GM21529 (cell line): Measurements from ENCODE around the gene PARD3B.

Source experiments
- ATAC-seq: cut with Tn5 transposase; IDR thresholded peaks from one replicate; pipeline ENCODE4 v1.9.1; 2021; ENCODE audit not compliant: unreplicated experiment

PARD3B gene

DNA sequence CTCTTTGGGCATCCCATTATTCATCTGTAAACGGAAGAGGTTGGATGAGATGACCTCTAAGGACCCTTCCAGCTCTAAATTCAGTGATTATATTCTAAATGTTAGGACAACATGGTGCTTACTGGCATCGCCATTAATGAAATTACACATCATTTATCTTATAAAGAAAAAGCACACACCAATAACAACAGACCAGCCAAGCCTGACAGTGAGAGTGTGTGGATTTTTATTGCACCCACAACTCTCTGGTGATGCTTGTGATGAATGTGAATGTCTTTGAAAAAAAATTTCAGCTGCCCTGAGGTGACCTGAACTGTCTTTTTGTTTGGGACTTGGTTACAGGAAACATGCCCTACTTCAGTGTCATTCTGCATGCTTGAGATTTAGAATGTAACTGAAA lies 623.7 kb downstream of the PARD3B start:
- no peak for ATAC-seq

DNA sequence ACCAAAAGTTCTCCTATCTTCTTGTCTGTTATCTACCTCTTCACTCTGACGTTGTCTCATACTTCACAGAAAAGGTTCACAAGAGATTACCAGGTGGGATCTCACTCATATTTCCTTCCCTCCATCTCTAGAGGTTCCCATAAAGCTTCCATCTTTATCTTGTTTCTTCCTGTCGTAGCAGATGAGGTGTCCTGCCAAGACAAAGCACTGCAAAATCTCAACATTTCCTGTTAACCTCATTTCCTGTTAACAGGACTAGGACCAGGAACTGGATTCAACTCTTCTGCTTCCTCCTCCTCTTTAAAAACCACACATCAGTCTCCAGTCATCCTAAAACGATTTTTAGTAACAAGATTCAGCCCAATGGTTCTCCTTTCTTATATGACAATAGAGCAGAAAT lies 624.2 kb downstream of the PARD3B start:
- no peak for ATAC-seq

DNA sequence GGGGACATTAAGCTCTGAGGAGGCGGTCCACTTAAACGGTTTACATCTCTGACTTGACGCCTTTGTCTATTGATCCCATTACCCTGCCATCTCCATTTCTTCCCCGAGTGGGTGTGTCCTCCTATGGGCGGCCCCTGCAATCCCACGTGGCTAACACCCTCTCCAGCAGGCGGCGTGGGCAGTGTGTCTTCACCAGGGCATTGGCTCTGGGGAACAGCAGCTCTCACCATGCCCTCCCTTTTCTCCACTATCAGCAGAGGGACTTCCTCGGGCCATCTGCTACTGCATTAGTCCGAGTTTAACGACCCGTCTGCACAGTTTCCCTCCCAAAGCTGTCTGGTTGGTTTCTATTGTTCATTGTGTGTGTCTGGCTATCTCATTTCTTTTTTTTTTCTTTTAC lies 625.1 kb downstream of the PARD3B start:
- ATAC-seq, result no peak

DNA sequence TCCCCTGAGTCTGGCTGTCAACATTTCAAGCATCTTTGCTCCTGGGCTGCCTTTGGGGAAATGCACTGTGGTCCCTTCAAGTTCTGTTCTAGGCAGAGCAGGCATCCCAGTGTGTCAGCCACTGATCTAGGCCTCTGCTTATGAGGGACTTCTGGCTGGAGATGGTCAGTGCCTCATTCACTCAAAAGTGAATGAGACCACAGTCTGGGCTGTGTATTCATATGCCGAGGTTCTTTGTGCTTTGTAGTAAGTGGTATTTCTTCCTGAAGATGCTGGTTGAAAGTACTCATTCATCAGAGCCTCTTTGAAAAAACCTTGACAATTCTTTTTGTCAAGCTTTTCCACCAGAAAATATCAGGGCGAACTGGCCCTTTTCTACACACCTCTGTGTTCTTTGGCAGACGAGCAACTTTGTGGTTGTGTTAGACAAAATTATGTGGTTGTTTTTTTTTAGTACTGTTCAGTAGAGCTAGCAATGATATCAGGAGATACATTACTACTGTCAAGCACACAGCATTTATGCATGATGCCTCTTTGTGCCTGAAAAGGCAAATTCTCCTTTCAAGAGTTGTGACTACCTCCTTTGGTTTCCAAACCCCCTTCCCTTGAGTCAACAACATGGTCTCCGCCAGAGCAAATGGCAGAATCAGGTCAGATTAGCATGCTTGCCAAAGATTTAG lies 626.1 kb downstream of the PARD3B start:
- no peak for ATAC-seq

DNA sequence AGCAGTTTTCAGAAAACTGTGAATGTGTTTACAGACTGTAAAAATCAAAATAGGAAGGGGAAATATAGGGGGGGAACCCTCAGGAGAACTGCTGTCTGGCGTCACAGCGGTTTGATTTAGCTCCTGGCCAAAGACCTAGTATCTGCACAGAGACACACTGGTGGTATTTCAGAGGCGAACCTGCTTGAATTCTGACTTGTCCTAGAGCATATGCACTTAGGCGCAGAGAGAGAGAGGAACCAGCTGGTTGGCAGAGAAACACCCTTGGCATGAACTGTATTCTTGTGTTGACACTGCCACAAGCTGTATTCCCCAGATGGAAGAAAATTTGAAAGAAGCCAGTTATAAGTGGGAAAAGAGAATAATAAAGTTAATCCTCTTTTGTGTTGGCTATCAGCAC lies 630.6 kb downstream of the PARD3B start:
- no peak for ATAC-seq

DNA sequence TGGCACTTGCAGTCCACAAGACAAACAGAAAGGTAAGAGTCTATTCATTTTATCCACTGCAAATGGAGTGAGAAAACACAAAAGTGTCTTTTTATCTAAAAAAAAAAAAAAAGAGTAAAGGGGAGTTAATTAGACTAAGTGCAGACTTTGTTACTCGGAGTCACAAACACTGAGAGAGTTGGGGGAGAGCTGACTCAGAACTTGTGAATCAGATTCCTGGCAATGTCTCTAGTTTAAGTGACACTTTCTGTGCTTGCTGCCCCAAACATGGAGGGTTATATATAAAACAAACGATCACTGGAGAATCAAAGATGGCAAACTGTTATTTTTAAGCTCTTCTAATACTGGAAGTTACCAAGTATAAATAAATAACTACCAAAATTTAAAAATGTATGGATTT lies 631.3 kb downstream of the PARD3B start:
- ATAC-seq, result no peak

DNA sequence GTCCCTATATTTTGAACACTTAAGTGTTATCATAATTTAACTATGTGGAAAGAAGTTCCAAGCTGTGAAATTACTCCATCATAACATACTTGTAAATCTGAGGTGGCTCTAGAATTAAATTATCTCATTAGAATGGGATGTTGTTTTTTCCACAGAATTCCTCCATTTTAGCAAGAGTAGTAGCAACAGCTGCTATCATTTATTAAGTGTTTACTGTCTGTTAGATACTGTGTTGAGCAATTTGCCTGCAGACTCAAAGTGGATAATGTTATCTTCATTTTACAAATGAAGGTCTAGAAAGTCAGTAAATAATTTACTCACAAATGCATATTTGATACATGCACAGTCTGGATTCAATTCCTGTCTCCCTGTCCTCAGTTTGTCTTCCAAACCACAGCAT lies 632.3 kb downstream of the PARD3B start:
- no peak for ATAC-seq

DNA sequence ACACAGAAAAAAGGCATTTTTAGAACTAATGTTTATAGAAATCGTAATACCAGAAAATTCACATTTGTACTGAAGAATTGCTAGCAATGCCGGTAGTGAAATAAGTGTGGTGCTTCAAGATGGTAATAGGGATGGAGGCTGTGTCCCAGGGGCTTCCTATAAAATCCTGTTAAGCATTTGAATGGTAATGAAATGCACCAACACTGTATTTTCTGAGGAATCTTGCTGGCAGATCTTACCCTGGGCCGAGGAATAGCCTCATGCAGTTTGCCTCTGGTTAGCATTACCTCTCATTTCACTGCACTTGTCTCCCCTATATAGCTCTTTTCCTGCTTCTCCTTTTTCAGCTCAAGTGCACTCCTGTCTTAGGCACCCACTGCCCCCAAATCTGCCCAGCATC lies 635.5 kb downstream of the PARD3B start:
- ATAC-seq, result no peak

DNA sequence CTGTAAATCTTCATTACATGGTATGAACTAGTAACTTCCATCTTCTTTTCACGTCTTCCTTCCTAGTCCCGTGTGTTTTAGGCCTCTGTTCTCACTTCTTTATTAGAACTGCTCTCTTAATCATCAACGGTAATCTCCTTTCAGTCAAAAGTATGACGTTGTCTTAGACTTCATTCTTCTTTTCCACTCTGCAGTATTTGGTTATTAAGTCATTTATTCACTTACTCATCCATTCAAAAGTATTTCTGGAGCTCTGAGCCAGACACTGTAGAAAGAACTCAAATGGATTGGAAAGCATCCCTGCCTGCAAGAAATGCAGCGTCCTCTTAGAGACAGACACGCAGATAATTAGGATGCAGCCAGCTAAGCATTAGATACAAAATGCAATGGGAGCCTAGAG lies 642.5 kb downstream of the PARD3B start:
- no peak for ATAC-seq

DNA sequence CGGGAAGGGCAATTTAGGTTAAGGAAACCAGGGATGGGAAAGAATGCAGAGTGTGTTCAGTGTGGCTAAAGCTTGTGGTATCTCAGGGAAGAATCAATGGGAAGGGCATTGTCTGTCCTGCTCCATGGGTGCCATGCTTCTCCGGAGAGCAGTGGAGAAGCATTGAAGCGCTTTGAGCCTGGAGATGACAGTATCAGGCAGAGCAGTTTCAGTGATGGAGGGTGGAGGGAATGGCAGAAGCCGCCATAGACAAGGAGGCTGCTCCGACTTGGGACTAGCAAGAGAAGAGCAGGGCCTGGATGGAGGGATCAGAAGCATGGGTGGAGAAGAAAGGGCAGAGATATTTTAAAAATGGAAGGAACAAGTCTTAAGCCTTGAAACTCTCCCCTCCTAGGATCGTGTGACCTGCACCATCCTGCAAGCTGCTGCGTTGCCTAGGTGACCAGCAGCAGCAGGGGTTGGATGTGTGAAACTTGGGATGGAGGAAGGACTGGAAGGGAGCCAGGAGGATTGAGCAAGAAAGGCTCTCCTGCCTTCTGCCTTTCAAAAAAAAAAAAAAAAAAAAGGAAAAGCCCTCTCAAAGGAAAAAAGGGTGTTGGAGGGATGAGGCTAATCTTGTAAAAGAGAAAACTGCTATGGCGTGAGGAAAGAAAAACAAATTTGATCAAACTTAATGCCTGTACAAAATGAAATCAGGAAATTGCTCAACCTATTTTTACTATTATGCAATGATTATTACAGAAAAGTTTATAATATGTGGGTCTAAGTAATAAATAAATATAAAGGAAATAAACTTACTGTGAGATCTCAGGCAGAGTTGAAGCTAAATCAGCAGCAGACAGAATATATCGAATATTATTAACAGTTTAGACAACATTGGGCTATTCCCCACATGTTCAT lies 643.2 kb downstream of the PARD3B start:
- no peak for ATAC-seq

DNA sequence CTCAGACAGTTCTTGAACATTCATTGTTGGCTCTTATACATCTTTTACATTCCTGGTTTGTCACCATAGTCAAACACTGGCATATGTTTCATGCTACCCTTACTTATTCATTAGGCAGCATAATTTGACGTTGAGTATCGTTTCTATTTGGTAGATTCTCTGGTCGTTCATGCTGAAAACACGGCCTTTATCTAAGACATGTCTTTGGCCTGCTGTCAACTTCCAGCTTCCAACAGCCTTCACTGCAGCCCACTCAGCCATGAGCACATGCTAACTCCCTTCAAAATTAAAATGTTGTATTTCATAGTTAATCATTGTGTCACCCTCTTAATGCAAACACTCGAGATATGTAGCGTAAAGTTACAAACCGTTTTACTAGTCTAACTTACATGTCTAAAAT lies 644.0 kb downstream of the PARD3B start:
- no peak for ATAC-seq

DNA sequence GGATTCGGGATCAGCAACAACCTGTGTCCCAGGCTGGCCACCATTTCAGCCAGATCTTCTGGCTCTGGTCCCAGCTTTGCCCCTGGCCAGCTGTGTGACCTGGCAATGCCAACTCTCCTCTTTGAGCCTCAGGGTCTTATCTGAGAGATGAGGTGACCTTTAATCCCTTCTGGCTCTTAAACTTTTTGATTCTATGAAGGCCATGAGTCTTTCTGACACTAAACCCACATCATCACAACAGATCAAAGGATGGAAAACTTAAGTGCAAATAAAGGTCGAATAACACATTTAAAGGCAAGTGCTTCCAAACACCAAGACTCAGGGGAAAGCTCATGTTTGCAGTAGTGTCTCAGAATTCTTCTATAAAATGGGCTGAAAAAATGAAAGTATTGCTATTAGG lies 645.3 kb downstream of the PARD3B start:
- no peak for ATAC-seq

DNA sequence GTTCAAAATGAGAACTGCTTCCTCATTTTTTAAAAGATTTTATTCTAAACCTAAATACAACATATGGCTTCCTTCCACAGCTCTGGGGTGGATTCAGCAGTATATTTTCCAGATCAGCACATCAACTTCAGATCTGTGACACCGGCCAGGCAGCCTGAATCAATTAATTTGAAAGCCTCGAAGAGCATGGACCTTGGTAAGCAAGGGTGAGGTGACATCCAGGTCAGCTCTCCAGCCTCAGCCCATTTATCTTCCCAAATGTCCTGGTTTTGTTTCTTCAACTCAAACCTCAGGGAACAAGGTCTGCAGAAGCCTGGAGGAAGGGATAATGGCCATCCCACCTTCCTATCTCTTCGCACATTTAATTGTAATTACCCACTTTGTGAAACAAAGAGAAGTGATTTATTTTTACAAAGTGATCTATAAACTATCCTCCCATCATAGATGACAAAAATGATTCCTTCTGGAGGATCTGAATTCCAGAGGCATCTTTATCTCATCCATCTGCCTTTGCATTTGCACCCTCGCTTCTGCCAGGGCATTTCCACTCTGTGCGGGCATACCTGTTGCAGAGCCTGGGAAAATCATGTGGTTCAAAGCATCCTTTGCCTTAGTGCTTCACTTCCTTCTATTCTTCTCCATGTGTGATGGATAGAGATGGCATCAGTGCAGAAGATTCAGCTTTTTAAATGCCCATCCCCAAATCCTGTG lies 648.0 kb downstream of the PARD3B start:
- no peak for ATAC-seq

DNA sequence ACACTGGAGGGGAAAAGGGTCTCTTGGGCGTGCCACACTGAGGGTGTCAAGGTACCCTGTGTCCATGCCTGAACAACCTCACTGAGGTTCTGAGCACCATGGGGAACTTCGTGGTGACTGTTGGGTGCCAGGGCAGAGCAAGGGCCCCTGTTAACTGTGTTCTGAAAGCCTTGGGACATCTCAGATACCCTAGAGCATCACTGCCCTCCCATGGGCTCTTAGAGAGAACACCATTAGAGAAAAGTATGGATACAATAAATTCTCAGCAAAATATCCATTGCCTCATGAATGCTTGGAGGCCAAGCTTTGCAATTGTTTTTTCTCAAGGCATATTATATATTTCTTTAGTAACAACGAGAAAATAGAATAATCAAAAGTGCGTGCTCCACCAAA lies 648.6 kb downstream of the PARD3B start:
- ATAC-seq, result no peak

DNA sequence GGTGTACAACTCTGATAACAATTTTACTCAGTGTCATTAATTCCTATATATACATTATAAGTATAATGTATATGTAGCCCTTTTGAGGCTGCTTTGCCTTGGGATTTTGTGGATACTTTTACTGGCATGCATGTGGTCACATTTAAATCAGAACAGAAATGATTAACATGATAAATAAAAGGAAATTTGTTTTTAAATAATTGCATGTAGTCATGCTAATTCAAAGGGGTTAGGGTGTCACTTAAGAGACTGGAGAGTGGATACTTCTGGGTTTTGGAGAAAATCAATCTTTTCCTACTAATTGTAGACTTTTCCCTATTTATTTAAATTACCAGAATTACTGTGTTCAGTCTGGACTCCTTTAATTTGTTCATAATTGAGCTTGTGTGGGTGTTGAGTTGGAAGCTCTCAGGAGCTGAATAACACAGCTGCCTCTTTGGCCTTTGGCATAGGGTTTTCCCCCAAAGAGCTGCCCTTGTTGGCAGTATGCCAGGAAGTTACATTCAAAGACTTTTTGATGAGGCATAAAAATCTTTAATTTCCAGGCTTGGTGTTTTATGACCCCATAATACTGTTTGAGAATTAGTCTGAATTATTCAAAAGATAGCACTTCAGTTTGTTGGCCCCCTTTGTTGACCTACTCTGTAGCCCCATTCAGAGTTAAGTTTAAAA lies 652.3 kb downstream of the PARD3B start:
- ATAC-seq, result no peak

DNA sequence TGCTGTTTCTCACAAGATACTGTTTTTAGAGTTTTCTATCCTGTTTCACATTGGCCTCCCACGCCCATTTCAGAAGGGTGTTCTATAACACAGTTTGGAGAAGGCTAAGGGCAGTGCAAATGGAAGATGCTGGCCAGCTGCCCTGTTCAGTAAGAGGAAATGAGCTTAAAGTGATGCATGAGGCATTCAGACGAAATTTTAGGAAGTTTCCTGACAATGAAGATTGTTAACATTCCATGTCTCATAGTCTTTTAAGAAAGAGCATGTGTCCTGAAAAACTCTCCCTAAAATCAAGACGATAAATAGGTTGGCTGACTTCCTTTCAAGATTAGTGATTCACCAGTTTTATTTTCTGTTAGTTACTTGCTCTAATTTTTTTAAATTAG lies 652.9 kb downstream of the PARD3B start:
- no peak for ATAC-seq

DNA sequence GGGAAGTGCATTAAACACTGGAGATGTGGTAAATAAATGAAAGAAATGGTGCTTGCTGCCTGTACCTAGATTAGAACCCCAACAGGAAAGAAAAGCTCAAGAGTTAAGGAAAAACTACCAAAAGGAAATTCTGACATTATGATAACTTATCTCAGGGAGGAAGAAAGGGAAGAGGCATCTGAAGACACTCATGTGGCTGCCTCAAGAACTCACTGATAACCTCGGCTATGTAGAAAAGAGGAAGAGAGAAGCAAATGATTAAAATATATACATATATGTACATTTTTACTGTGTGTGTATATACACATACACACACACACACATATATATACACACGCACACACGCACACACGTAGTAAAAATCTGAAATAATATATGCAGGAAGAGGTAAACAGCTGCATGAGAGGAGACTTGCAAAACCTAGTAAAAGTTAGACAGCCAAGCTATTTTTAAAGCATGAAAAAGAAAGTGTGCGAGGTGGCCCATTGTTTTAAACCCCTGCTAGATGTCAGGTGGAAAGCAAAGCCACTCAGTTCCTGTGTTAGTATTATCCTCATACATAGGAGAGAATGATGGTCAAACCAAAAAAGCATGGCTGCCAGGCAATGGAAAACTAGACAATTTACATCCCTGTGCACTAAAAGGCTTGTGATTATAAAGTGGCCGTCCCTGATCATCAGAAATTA lies 654.0 kb downstream of the PARD3B start:
- ATAC-seq, result no peak

DNA sequence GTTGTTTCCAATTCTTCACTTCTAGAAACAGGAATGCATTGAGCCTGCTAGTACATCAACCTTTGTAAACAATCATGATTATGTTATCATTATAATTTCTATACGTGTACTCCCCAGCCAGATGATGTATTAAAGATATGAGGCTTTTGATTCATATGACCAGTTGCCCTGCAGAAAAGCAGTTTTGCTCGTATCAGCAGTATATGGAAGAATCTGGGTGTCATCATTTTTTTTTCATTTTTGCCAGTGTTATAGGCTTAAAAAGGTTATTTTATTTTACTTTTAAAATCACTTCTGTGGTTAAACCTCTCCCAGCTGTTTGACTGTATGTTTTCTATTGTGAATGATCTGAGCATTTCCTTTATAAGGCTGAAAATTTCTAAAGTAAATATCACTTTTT lies 665.2 kb downstream of the PARD3B start:
- ATAC-seq, result no peak

DNA sequence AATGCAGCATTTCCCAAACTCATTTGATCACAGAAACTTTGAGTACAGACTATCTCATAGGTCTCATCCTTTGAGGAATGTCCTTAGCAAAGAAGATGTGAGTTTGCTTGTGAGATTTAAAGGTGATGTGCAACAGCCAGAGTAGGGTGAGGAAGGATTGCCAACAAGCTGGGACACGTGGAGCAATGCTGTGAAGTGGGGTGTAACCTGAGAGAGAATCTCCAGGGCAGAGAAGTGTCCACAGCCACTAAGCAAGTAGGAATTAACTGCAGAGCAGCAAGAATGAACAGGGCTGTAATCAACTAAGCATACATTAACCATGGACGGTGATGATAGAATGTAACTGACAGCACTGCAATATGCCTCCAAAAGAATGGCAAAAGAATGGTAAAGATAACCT lies 667.1 kb downstream of the PARD3B start:
- no peak for ATAC-seq

DNA sequence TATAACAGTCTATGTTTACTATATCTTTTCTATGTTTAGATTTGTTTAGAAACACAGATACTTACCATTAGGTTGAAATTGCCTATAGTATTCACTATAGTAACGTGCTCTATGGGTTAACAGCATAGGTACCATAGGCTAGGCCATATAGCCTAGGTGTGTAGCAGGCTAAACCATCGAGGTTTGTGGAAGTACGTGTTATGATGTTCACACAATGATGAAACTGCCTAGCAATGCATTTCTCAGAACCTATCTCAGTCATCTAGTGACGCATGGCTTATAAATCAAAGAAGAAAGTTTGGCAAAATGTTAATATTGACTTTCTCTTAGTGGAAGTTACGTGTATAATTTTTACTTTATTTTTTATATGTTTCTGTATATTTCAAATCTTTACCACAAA lies 670.8 kb downstream of the PARD3B start:
- no peak for ATAC-seq

DNA sequence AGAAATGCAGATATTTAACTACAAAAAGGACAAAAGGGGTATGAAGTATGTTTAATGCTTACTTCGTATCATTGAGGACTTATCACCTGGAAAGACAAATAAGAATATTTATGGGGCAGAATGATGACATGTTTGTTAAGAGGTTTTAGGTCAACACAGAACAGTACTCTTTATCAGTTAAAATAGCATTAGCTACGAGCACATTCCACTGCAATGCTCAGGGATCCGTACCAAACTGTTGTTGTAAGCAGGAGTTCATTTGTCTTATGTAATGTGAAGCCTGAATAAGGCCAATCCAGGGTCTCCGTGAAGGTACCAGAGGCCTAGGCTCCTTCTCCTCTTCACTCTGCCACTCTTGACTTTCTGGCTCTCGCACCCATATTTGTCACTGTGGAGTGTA lies 671.3 kb downstream of the PARD3B start:
- no peak for ATAC-seq
